Neural progenitor cell (in vitro differentiated cells): ENCODE results near the gene DTYMK. TPM values are rescaled to one million over a fixed set of nuclear protein-coding genes. Genes with fewer than 3 reads are reported as not detected.
A peak's percentile ranks its signal among the peaks of the same experiment; 100 is the strongest.

Experiments used
- DNase-seq: peaks from one replicate; pipeline ENCODE4 v3.0.0-alpha.2; 2016; ENCODE audit warnings: low spot score
- H2AFZ ChIP-seq: fragments of 200-600 bp; sonication (generic); replicated peaks from 2 replicates; pipeline ENCODE4 v1.6.1; 2016; ENCODE audit warnings: antibody characterized with exemption
- H3F3A ChIP-seq: fragments of 200-600 bp; sonication (generic); 2 replicates; pipeline ENCODE4 v1.6.1; 2016; ENCODE audit warnings: antibody characterized with exemption, low read depth
- H3K27ac ChIP-seq: fragments of 200-600 bp; sonication (generic); 2 replicates; pipeline ENCODE4 v1.5.1; 2016; ENCODE audit warnings: mild to moderate bottlenecking
- H3K27me3 ChIP-seq: fragments of 200-600 bp; sonication (generic); 2 replicates; pipeline ENCODE4 v1.6.1; 2016; ENCODE audit warnings: mild to moderate bottlenecking, moderate library complexity
- H3K36me3 ChIP-seq: fragments of 200-600 bp; sonication (generic); 2 replicates; pipeline ENCODE4 v1.5.1; 2016
- H3K4me1 ChIP-seq: fragments of 200-600 bp; sonication (generic); 2 replicates; pipeline ENCODE4 v1.6.1; 2016; ENCODE audit warnings: mixed run types
- H3K4me2 ChIP-seq: fragments of 200-600 bp; sonication (generic); 2 replicates; pipeline ENCODE4 v1.6.1; 2016
- H3K4me3 ChIP-seq: fragments of 200-600 bp; sonication (generic); 2 replicates; pipeline ENCODE4 v1.5.1; 2016
- H3K79me2 ChIP-seq: fragments of 200-600 bp; sonication (generic); 2 replicates; pipeline ENCODE4 v1.6.1; 2016; ENCODE audit warnings: low read depth
- H3K9ac ChIP-seq: fragments of 200-600 bp; sonication (generic); 2 replicates; pipeline ENCODE4 v1.6.1; 2016
- H3K9me3 ChIP-seq: fragments of 200-600 bp; sonication (generic); 2 replicates; pipeline ENCODE4 v1.5.1; 2016; ENCODE audit warnings: low read depth
- H4K20me1 ChIP-seq: fragments of 200-600 bp; sonication (generic); 2 replicates; pipeline ENCODE4 v1.6.1; 2016; ENCODE audit warnings: low read depth
- H3K27ac Mint-ChIP-seq: 3 replicates; pipeline ENCODE4 v1.8.0; 2021; ENCODE audit warnings: mixed read lengths
- H3K27me3 Mint-ChIP-seq: 2 replicates; pipeline ENCODE4 v1.8.0; 2022; ENCODE audit warnings: low read depth, mild to moderate bottlenecking, inconsistent platforms, moderate library complexity, mixed read lengths; ENCODE audit not compliant: insufficient read depth
- H3K36me3 Mint-ChIP-seq: 3 replicates; pipeline ENCODE4 v1.8.0; 2021; ENCODE audit warnings: mixed read lengths
- H3K4me1 Mint-ChIP-seq: 3 replicates; pipeline ENCODE4 v1.8.0; 2021; ENCODE audit warnings: mixed read lengths
- H3K4me3 Mint-ChIP-seq: 3 replicates; pipeline ENCODE4 v1.8.0; 2021; ENCODE audit warnings: mild to moderate bottlenecking, moderate library complexity, mixed read lengths
- H3K9me3 Mint-ChIP-seq: 3 replicates; pipeline ENCODE4 v1.8.0; 2020; ENCODE audit warnings: mixed read lengths
- CTCF ChIP-seq: fragments of 200-600 bp; sonication (generic); IDR thresholded peaks from 2 replicates; pipeline ENCODE4 v1.5.1; 2017; ENCODE audit warnings: antibody characterized with exemption, mild to moderate bottlenecking
- EZH2 ChIP-seq: fragments of 200-600 bp; sonication (generic); IDR thresholded peaks from 2 replicates; pipeline ENCODE4 v1.6.1; 2017; ENCODE audit warnings: antibody characterized with exemption, mild to moderate bottlenecking, moderate library complexity
- EZH2phosphoT487 ChIP-seq: fragments of 200-600 bp; sonication (generic); IDR thresholded peaks from 2 replicates; pipeline ENCODE4 v1.6.1; 2017; ENCODE audit warnings: antibody characterized with exemption
- total RNA-seq: library from RNA; depleted of rRNA; stranded (reverse); fragments of >200 nt; gene quantifications from 2 replicates; pipeline ENCODE4 v1.2.3, GENCODE V29; 2015; ENCODE audit warnings: low replicate concordance

The DTYMK gene
- total RNA-seq, 1 donor from 2014 or later, result 43.4 TPM

GRCh38 chr2:241660593-241661213 is 25.9 kb downstream of the DTYMK start:
- peaks cover 12% of the 10 kb centered on the region for H4K20me1 ChIP-seq
- H3K4me1 Mint-ChIP-seq, result peaks cover 10% of the 10 kb centered on the region
- no peaks in the 10 kb centered on the region for H3K79me2 ChIP-seq
- H3K9me3 ChIP-seq, result no peaks in the 10 kb centered on the region
- H3K27ac ChIP-seq, result no peak overlapping the region
- DNase-seq, result no peak
- no peak overlapping the region for H3K4me3 Mint-ChIP-seq
- H3K27me3 Mint-ChIP-seq, result no peaks in the 10 kb centered on the region
- H3K9me3 Mint-ChIP-seq, result no peaks in the 10 kb centered on the region
- no peaks in the 10 kb centered on the region for H3K36me3 ChIP-seq
- H3K27me3 ChIP-seq, result no peaks in the 10 kb centered on the region
- no peak overlapping the region for H3K27ac Mint-ChIP-seq
- no peak overlapping the region for H2AFZ ChIP-seq
- no peak for TF ChIP-seq EZH2phosphoT487
- TF ChIP-seq EZH2, result no peak
- TF ChIP-seq CTCF, result no peak
- H3K4me2 ChIP-seq, result no peak overlapping the region
- no peak overlapping the region for H3K4me3 ChIP-seq
- H3K36me3 Mint-ChIP-seq, result peaks cover 19% of the 10 kb centered on the region
- H3F3A ChIP-seq, result no peaks in the 10 kb centered on the region
- H3K9ac ChIP-seq, result peak overlapping the region; percentile 27
- H3K4me1 ChIP-seq, result no peaks in the 10 kb centered on the region

- no peaks in the 10 kb centered on the region for H3K4me1 ChIP-seq
- TF ChIP-seq EZH2 (no peak), CTCF (peak; percentile 63)
- H3F3A ChIP-seq, result no peaks in the 10 kb centered on the region
- no peak overlapping the region for H3K4me3 ChIP-seq
- peak; percentile 61 for DNase-seq
- no peaks in the 10 kb centered on the region for H3K27me3 ChIP-seq
- H3K27ac Mint-ChIP-seq, result peak overlapping the region; percentile 22
- no peak overlapping the region for H3K27ac ChIP-seq
- H4K20me1 ChIP-seq, result peaks cover 10% of the 10 kb centered on the region
- no peaks in the 10 kb centered on the region for H3K9me3 Mint-ChIP-seq
- no peak overlapping the region for H2AFZ ChIP-seq
- H3K27me3 Mint-ChIP-seq, result no peaks in the 10 kb centered on the region
- H3K9ac ChIP-seq, result no peak overlapping the region
- H3K4me3 Mint-ChIP-seq, result no peak overlapping the region
- peaks cover 18% of the 10 kb centered on the region for H3K36me3 Mint-ChIP-seq
- H3K9me3 ChIP-seq, result no peaks in the 10 kb centered on the region
- H3K36me3 ChIP-seq, result no peaks in the 10 kb centered on the region
- no peak overlapping the region for H3K4me2 ChIP-seq
- H3K4me1 Mint-ChIP-seq, result peaks cover 2% of the 10 kb centered on the region
- H3K79me2 ChIP-seq, result no peaks in the 10 kb centered on the region
These were observed 27.4 kb downstream of the DTYMK start for GRCh38 chr2:241659150-241659739.

GRCh38 chr2:241658296-241658695 is 28.3 kb downstream of the DTYMK start:
- Mint-ChIP-seq H3K27me3 (no peaks in the 10 kb centered on the region), H3K36me3 (peaks cover 18% of the 10 kb centered on the region), H3K9me3 (no peaks in the 10 kb centered on the region), H3K4me3 (no peak overlapping the region), H3K27ac (no peak overlapping the region), H3K4me1 (peaks cover 2% of the 10 kb centered on the region)
- no peaks in the 10 kb centered on the region for H3K9me3 ChIP-seq
- TF ChIP-seq EZH2 (no peak), EZH2phosphoT487 (no peak), CTCF (no peak)
- no peak overlapping the region for H3K9ac ChIP-seq
- no peak overlapping the region for H2AFZ ChIP-seq
- no peaks in the 10 kb centered on the region for H3K27me3 ChIP-seq
- no peaks in the 10 kb centered on the region for H3K36me3 ChIP-seq
- H3K4me2 ChIP-seq, result no peak overlapping the region
- peaks cover 10% of the 10 kb centered on the region for H4K20me1 ChIP-seq
- H3K4me3 ChIP-seq, result no peak overlapping the region
- H3F3A ChIP-seq, result no peaks in the 10 kb centered on the region
- H3K79me2 ChIP-seq, result peaks cover 1% of the 10 kb centered on the region
- no peaks in the 10 kb centered on the region for H3K4me1 ChIP-seq
- H3K27ac ChIP-seq, result no peak overlapping the region
- no peak for DNase-seq
